Measurements from ENCODE around the gene TMEM253. TPM values are rescaled to one million over a fixed set of nuclear protein-coding genes. Genes with fewer than 3 reads are reported as not detected.

Gene TMEM253
- total RNA-seq, 6 experiments from 2014 or later: 0.18 to 0.35 TPM; not detected in 4

GRCh38 chr14:21070083-21070609 lies 30.7 kb upstream of the TMEM253 start, which contains the start of gene ARHGEF40:
Gene ARHGEF40 (plus strand): TSS chr14:21070304. CDS start chr14:21070397, 93 bp downstream.
- Mint-ChIP-seq H3K9me3 (no peaks in the 10 kb centered on the region), H3K27ac (peak within 1 kb of the TSS; percentile 97), H3K27me3 (ENCODE audit: insufficient read depth) (peaks cover 7% of the 10 kb centered on the region), H3K4me3 (peak within 1 kb of the TSS; percentile 95), H3K4me1 (ENCODE audit: low read depth) (peaks cover 38% of the 10 kb centered on the region), H3K36me3 (ENCODE audit: low read depth) (peaks cover 7% of the 10 kb centered on the region)
- no peak for DNase-seq
- no peak for TF ChIP-seq CTCF (IDR thresholded peaks at IDR 0.05)

- peak; percentile 50 for DNase-seq
- peaks cover 9% of the 10 kb centered on the region for H3K36me3 Mint-ChIP-seq (ENCODE audit: low read depth)
- peaks cover 38% of the 10 kb centered on the region for H3K4me1 Mint-ChIP-seq (ENCODE audit: low read depth)
- H3K27ac Mint-ChIP-seq: peak overlapping the region; percentile 97
- no peaks in the 10 kb centered on the region for H3K9me3 Mint-ChIP-seq
- TF ChIP-seq CTCF (IDR thresholded peaks at IDR 0.05): no peak
- peak overlapping the region; percentile 95 for H3K4me3 Mint-ChIP-seq
- H3K27me3 Mint-ChIP-seq (ENCODE audit: insufficient read depth): peaks cover 6% of the 10 kb centered on the region
These were observed 30.1 kb upstream of the TMEM253 start for GRCh38 chr14:21070610-21071224.

- H3K27ac Mint-ChIP-seq: peak overlapping the region; percentile 97
- no peak; the same call in 1 of the 2 replicates for TF ChIP-seq CTCF (IDR thresholded peaks at IDR 0.05)
- no peaks in the 10 kb centered on the region for H3K9me3 Mint-ChIP-seq
- peak; percentile 91 for DNase-seq
- peaks cover 14% of the 10 kb centered on the region for H3K36me3 Mint-ChIP-seq (ENCODE audit: low read depth)
- peak overlapping the region; percentile 95 for H3K4me3 Mint-ChIP-seq
- H3K27me3 Mint-ChIP-seq (ENCODE audit: insufficient read depth): peaks cover 6% of the 10 kb centered on the region
- peaks cover 38% of the 10 kb centered on the region for H3K4me1 Mint-ChIP-seq (ENCODE audit: low read depth)
These were observed 29.4 kb upstream of the TMEM253 start for GRCh38 chr14:21071225-21072030.

GRCh38 chr14:21072031-21072473 lies 28.8 kb upstream of the TMEM253 start:
- peak; percentile 24; the same call in 1 of the 2 replicates for TF ChIP-seq CTCF (IDR thresholded peaks at IDR 0.05)
- peaks cover 6% of the 10 kb centered on the region for H3K27me3 Mint-ChIP-seq (ENCODE audit: insufficient read depth)
- peak; percentile 75 for DNase-seq
- peak overlapping the region; percentile 97 for H3K27ac Mint-ChIP-seq
- no peaks in the 10 kb centered on the region for H3K9me3 Mint-ChIP-seq
- H3K4me3 Mint-ChIP-seq: peak overlapping the region; percentile 95
- H3K4me1 Mint-ChIP-seq (ENCODE audit: low read depth): peaks cover 38% of the 10 kb centered on the region
- H3K36me3 Mint-ChIP-seq (ENCODE audit: low read depth): peaks cover 14% of the 10 kb centered on the region

GRCh38 chr14:21072781-21073339 lies 28.0 kb upstream of the TMEM253 start:
- TF ChIP-seq CTCF (IDR thresholded peaks at IDR 0.05): no peak
- Mint-ChIP-seq H3K9me3 (no peaks in the 10 kb centered on the region), H3K27ac (peak overlapping the region; percentile 97), H3K4me1 (ENCODE audit: low read depth) (peaks cover 38% of the 10 kb centered on the region), H3K27me3 (ENCODE audit: insufficient read depth) (peaks cover 6% of the 10 kb centered on the region), H3K36me3 (ENCODE audit: low read depth) (peaks cover 14% of the 10 kb centered on the region), H3K4me3 (peak overlapping the region; percentile 95)
- DNase-seq: no peak

Data from HFFc6 (cell line).